ENCODE measurements around the gene MYO1G.

MYO1G gene

GRCh38 chr7:44930921-44931320 lies 47.9 kb downstream of the MYO1G start:
- no peak for DNase-seq

- no peak for DNase-seq
These were observed 56.5 kb downstream of the MYO1G start for GRCh38 chr7:44922351-44922694.

GRCh38 chr7:44921607-44922350 lies 57.0 kb downstream of the MYO1G start:
- DNase-seq = peak; percentile 48

GRCh38 chr7:44920119-44920518 lies 58.7 kb downstream of the MYO1G start:
- DNase-seq = no peak

DNA sequence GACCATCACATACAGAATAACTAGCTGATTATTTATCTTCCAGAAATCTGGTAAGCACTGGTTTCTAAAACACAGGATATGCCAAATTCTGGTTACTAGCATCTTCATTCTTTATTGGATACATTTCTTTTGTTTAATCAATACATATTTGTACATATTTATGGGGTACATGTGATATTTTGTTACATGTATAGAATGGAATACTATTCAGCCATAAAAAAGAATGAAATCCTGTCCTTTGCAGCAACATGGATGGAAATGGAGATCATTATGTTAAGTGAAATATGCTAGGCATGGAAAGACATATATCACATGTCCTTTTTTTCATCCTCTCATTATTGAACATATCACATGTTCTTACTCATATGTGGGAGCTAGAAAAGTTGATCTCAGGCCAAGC lies 60.8 kb downstream of the MYO1G start:
- DNase-seq = no peak

DNA sequence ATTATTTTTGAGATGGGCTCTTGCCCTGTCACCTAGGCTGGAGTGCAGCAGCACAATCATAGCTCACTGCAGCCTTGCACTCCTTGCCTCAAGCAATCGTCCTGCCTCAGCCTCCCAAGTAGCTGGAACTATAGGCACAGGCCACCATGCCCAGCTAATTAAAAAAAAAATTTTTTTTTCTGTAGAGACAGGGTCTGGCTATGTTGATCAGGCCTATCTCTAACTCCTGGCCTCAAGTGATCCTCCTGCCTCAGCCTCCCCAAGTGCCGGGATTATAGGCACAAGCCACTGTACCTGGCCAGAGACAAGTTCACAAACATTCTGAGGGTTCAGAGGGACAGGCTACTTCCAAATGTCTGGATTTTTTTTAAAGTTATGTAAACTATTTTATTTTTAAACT lies 61.4 kb downstream of the MYO1G start:
- no peak for DNase-seq

DNA sequence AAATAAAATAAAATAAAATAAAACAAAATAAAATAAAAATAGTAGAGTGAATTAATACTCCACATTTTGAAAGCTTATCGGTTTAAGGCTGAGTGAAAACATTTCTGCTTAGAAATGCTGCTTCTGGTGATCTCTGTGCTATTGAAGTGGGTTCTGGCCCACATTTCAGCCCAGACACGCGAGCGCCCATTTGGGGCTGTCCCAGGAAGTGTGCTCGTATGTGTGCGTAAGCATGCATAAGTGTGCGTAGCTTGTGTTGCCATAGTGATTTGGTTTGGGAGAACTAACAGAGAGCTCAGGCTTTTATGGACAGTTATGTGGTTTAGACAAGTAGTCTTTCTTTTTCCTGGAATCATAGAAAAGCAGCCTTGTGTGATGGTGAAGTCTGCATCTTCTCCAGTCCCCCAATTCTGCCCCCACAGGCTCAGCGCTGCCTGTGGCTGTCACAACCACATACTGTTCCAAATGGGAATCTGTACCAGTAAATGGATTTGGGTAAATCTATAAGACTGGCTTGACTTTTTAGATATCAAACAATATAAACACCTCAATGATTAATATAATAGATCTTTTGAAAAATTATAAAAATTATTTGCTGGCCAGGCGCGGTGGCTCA lies 63.7 kb downstream of the MYO1G start:
- DNase-seq = no peak

GRCh38 chr7:44912775-44913347 lies 66.0 kb downstream of the MYO1G start:
- DNase-seq = no peak

Data from NCI-H1436 (cell line).